Measurements from ENCODE around the gene VWC2.
"Not testable (repeated sequence)": the region's sequence is repeated elsewhere in the genome, so short reads cannot be mapped to it uniquely, and the experiment has no call there.

The VWC2 gene

DNA sequence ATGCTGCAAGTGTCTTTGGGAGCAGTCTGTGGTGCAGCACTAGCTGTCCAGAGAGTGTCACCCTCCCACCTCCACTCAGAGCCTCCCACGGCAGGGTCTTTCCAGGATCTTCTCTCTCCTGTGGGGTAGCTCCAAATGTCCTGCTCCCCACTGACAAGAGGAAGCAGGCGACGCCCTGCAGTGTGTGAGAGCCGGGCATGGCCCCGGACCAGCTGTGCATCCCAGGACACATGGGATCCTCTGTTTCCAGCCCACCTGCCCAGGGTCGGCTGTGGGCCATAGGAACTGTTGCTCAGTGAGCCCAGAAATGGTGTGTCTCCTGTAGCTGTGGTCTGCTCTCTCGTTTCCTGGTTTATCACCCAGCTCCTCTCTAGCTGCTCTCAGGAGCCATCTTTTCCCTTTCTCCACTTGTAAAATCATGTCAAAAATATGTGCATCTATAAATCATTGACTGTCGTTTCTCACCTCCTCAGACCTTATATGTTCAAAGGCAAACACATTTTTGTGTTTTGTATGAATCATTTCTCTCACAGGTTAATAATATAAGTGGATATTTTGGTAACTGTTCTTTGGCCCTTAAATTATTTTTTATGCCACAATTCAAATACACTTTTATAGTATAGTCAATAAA lies 74.9 kb downstream of the VWC2 start:
- Histone ChIP-seq H3K23ac (ENCODE audit: low read length) (no peak overlapping the region), H3K18ac (ENCODE audit: low read length) (no peak overlapping the region), H2BK5ac (ENCODE audit: low read length) (no peak overlapping the region), H3K4me1 (ENCODE audit: control insufficient read depth, low read depth, low read length) (no peaks in the 10 kb centered on the region), H2BK120ac (ENCODE audit: low read depth, low read length) (no peak overlapping the region), H2BK15ac (replicated peaks; ENCODE audit: low read depth) (no peak overlapping the region), H2AK5ac (ENCODE audit: low read length) (no peak overlapping the region), H3K27me3 (ENCODE audit: insufficient read depth, low read length, poor library complexity) (no peaks in the 10 kb centered on the region), H4K8ac (ENCODE audit: low read depth, low read length) (no peak overlapping the region), H3K79me2 (ENCODE audit: control insufficient read depth, insufficient read depth, low read length) (no peaks in the 10 kb centered on the region), H3K9ac (ENCODE audit: low read length) (no peak overlapping the region), H3K27ac (ENCODE audit: low read depth, low read length) (no peak overlapping the region), H3K4me2 (ENCODE audit: low read length) (no peak overlapping the region), H3K36me3 (ENCODE audit: control insufficient read depth, insufficient read depth, low read length) (no peaks in the 10 kb centered on the region), H3K56ac (ENCODE audit: low read length) (no peak overlapping the region), H4K5ac (ENCODE audit: low read length) (no peak overlapping the region), H3K4me3 (ENCODE audit: low read length) (no peak overlapping the region), H3K79me1 (ENCODE audit: low read length) (no peaks in the 10 kb centered on the region), H3K4ac (ENCODE audit: low read depth, low read length) (no peak overlapping the region)
- no peak for DNase-seq
- WGBS (ENCODE audit: extremely low coverage, insufficient coverage, low lambda C conversion rate) = no CpG with 5 or more reads among the region's 8 CpGs

DNA sequence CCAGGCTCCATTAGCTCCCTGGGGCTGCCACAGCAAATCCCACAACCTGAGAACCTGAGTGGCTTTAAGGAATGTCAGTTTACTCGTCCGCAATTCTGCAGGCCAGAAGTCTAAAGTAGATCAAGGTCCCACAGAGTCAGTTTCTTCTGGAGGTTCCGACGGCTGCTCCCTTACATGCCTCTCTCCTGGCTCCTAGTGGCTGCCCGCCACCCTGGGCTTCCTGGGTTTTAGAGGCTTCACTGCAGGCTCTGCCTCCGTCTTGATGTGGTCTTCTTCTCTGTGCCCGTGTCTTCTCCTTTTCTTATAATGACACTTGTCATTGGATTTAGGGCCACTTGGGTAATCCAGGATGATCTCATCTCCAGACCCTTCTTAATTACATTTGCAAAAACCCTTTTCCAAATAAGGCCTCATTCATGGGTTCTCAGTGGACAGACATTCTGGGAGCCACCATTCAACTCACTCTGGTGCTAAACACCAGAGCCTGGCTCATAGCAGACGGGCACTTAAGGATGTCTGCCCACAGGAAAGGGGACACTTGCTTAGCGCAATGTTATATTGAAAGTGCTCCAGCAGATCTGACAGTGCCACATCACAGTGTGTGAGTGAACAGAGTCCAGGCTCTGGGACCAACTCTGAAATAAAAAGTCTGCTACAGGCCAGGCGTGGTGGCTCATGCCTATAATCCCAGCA lies 77.6 kb downstream of the VWC2 start:
- H3K9ac ChIP-seq (ENCODE audit: low read length) = no peak overlapping the region
- no peak overlapping the region for H2BK15ac ChIP-seq (replicated peaks; ENCODE audit: low read depth)
- WGBS (ENCODE audit: extremely low coverage, insufficient coverage, low lambda C conversion rate) = no CpG with 5 or more reads among the region's 10 CpGs
- peak; percentile 43 for DNase-seq
- no peak overlapping the region for H4K8ac ChIP-seq (ENCODE audit: low read depth, low read length)
- H3K4ac ChIP-seq (ENCODE audit: low read depth, low read length) = no peak overlapping the region
- no peaks in the 10 kb centered on the region for H3K36me3 ChIP-seq (ENCODE audit: control insufficient read depth, insufficient read depth, low read length)
- no peaks in the 10 kb centered on the region for H3K79me2 ChIP-seq (ENCODE audit: control insufficient read depth, insufficient read depth, low read length)
- H3K79me1 ChIP-seq (ENCODE audit: low read length) = no peaks in the 10 kb centered on the region
- no peak overlapping the region for H2AK5ac ChIP-seq (ENCODE audit: low read length)
- no peak overlapping the region for H3K4me2 ChIP-seq (ENCODE audit: low read length)
- H2BK120ac ChIP-seq (ENCODE audit: low read depth, low read length) = no peak overlapping the region
- no peak overlapping the region for H3K4me3 ChIP-seq (ENCODE audit: low read length)
- H3K4me1 ChIP-seq (ENCODE audit: control insufficient read depth, low read depth, low read length) = no peaks in the 10 kb centered on the region
- H3K18ac ChIP-seq (ENCODE audit: low read length) = no peak overlapping the region
- H3K27ac ChIP-seq (ENCODE audit: low read depth, low read length) = no peak overlapping the region
- H2BK5ac ChIP-seq (ENCODE audit: low read length) = no peak overlapping the region
- H4K5ac ChIP-seq (ENCODE audit: low read length) = no peak overlapping the region
- no peaks in the 10 kb centered on the region for H3K27me3 ChIP-seq (ENCODE audit: insufficient read depth, low read length, poor library complexity)
- no peak overlapping the region for H3K23ac ChIP-seq (ENCODE audit: low read length)
- H3K56ac ChIP-seq (ENCODE audit: low read length) = no peak overlapping the region

DNA sequence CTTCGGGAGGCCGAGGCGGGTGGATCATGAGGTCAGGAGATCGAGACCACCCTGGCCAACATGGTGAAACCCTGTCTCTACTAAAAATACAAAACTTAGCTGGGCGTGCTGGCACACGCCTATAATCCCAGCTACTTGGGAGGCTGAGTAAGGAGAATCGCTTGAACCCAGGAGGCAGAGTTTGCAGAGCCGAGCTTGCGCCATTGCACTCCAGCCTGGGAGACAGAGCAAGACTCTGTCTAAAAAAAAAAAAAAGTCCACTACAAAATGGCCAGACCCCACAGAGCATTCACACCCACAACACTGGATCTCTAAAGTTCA lies 78.1 kb downstream of the VWC2 start:
- not testable (repeated sequence) for H3K18ac ChIP-seq (ENCODE audit: low read length); H2BK120ac ChIP-seq (ENCODE audit: low read depth, low read length); H2AK5ac ChIP-seq (ENCODE audit: low read length); H3K9ac ChIP-seq (ENCODE audit: low read length); H3K79me1 ChIP-seq (ENCODE audit: low read length); H3K27ac ChIP-seq (ENCODE audit: low read depth, low read length); H4K8ac ChIP-seq (ENCODE audit: low read depth, low read length); H3K36me3 ChIP-seq (ENCODE audit: control insufficient read depth, insufficient read depth, low read length); H3K56ac ChIP-seq (ENCODE audit: low read length); H3K4me3 ChIP-seq (ENCODE audit: low read length); H3K23ac ChIP-seq (ENCODE audit: low read length); DNase-seq; H3K4me1 ChIP-seq (ENCODE audit: control insufficient read depth, low read depth, low read length); H3K79me2 ChIP-seq (ENCODE audit: control insufficient read depth, insufficient read depth, low read length); H3K4ac ChIP-seq (ENCODE audit: low read depth, low read length); H4K5ac ChIP-seq (ENCODE audit: low read length); H2BK15ac ChIP-seq (replicated peaks; ENCODE audit: low read depth); H2BK5ac ChIP-seq (ENCODE audit: low read length); H3K4me2 ChIP-seq (ENCODE audit: low read length); H3K27me3 ChIP-seq (ENCODE audit: insufficient read depth, low read length, poor library complexity)
- no CpG with 5 or more reads among the region's 9 CpGs for WGBS (ENCODE audit: extremely low coverage, insufficient coverage, low lambda C conversion rate)

DNA sequence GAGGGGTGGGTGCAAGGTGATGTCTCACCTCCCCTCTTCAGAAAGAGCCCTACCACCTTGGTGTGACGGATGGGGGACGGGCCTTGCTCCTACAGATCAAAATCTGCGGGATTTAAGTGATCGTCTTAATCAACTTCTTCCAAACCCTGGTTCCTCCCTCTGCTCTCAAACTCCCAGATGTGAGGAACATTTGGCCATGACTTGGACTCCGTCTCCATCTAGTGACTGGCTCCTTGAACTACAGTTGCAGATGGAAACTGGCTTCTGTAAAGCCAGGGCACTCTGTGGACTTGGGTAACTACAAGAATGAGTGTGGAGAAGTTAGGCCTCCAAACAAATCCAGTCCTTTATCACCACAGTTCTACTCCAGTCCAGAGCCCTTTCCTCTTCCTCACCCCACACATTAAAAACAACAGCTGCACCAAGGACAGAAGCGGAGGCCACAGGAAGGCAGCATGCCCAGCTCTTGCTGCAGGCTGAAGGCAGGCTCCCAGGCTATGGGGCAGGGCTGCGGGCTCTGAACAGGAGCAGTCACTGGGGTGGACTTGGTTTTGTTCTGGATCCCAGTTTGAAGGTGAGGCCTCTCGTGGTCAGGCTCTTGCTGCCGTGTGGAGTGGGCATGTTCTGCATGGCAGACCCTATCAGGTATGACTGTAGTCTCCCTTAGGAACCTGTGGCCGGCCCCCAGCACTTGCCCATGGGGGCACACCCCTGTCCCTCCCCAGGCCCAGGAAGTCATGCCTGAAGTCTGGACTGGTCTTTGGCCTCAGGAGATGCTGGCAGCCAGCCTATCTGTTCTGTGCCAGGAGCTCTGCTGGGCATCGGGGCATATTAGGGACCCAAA lies 79.4 kb downstream of the VWC2 start:
- Histone ChIP-seq H3K9ac (ENCODE audit: low read length) (no peak overlapping the region), H2BK15ac (replicated peaks; ENCODE audit: low read depth) (no peak overlapping the region), H4K5ac (ENCODE audit: low read length) (no peak overlapping the region), H3K27ac (ENCODE audit: low read depth, low read length) (no peak overlapping the region), H3K18ac (ENCODE audit: low read length) (no peak overlapping the region), H3K23ac (ENCODE audit: low read length) (no peak overlapping the region), H3K4me3 (ENCODE audit: low read length) (no peak overlapping the region), H3K4ac (ENCODE audit: low read depth, low read length) (no peak overlapping the region), H3K79me1 (ENCODE audit: low read length) (no peaks in the 10 kb centered on the region), H2BK5ac (ENCODE audit: low read length) (no peak overlapping the region), H3K4me1 (ENCODE audit: control insufficient read depth, low read depth, low read length) (no peaks in the 10 kb centered on the region), H4K8ac (ENCODE audit: low read depth, low read length) (no peak overlapping the region), H3K79me2 (ENCODE audit: control insufficient read depth, insufficient read depth, low read length) (no peaks in the 10 kb centered on the region), H3K4me2 (ENCODE audit: low read length) (no peak overlapping the region), H3K56ac (ENCODE audit: low read length) (no peak overlapping the region), H3K27me3 (ENCODE audit: insufficient read depth, low read length, poor library complexity) (no peaks in the 10 kb centered on the region), H2AK5ac (ENCODE audit: low read length) (no peak overlapping the region), H3K36me3 (ENCODE audit: control insufficient read depth, insufficient read depth, low read length) (no peaks in the 10 kb centered on the region), H2BK120ac (ENCODE audit: low read depth, low read length) (no peak overlapping the region)
- WGBS (ENCODE audit: extremely low coverage, insufficient coverage, low lambda C conversion rate) = no CpG with 5 or more reads among the region's 11 CpGs
- peak; percentile 85 for DNase-seq

DNA sequence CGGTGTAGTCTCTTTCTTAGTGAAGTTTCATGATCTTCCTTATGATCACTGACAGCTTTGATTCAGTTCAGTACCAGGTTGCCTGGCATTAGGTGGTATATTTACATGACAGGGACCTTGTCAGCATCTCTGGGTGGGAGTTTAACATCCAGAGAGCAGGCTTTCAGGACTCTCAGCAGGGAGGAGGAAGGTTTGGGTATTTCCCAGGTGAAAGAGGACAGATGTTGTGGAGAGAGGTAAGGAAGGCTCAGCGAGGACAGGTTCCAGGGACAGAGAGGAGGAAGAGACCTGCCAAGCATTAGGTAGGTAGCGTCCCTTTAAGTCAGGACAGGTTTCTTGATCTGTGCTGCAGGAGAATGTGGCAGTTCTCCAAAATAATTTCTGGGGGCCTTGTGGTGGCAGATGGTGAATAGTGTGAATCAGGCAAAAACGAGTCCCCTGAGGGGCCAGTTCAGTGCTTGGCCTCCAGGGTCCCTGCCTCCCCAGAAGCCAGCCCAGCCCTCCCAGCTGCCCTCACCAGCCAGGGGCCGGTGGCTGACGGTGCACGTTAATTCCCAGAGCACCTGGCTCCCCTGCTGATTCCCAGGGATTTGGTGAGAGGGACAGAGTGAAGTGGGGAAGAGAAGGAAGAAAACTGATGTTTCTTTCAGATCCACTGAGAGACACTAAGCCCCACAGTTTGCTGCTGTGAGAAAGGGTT lies 82.0 kb downstream of the VWC2 start:
- H3K79me1 ChIP-seq (ENCODE audit: low read length) = no peaks in the 10 kb centered on the region
- no peak overlapping the region for H3K4ac ChIP-seq (ENCODE audit: low read depth, low read length)
- H3K4me2 ChIP-seq (ENCODE audit: low read length) = no peak overlapping the region
- no peak overlapping the region for H2BK15ac ChIP-seq (replicated peaks; ENCODE audit: low read depth)
- H4K5ac ChIP-seq (ENCODE audit: low read length) = no peak overlapping the region
- H2BK5ac ChIP-seq (ENCODE audit: low read length) = no peak overlapping the region
- H3K4me3 ChIP-seq (ENCODE audit: low read length) = no peak overlapping the region
- H3K56ac ChIP-seq (ENCODE audit: low read length) = no peak overlapping the region
- no peak overlapping the region for H2BK120ac ChIP-seq (ENCODE audit: low read depth, low read length)
- no peak overlapping the region for H3K9ac ChIP-seq (ENCODE audit: low read length)
- H3K79me2 ChIP-seq (ENCODE audit: control insufficient read depth, insufficient read depth, low read length) = no peaks in the 10 kb centered on the region
- no peak overlapping the region for H3K23ac ChIP-seq (ENCODE audit: low read length)
- DNase-seq = no peak
- H3K27me3 ChIP-seq (ENCODE audit: insufficient read depth, low read length, poor library complexity) = no peaks in the 10 kb centered on the region
- H3K18ac ChIP-seq (ENCODE audit: low read length) = no peak overlapping the region
- no peaks in the 10 kb centered on the region for H3K4me1 ChIP-seq (ENCODE audit: control insufficient read depth, low read depth, low read length)
- H3K27ac ChIP-seq (ENCODE audit: low read depth, low read length) = no peak overlapping the region
- H2AK5ac ChIP-seq (ENCODE audit: low read length) = no peak overlapping the region
- no peak overlapping the region for H4K8ac ChIP-seq (ENCODE audit: low read depth, low read length)
- WGBS (ENCODE audit: extremely low coverage, insufficient coverage, low lambda C conversion rate) = no CpG with 5 or more reads among the region's 7 CpGs
- H3K36me3 ChIP-seq (ENCODE audit: control insufficient read depth, insufficient read depth, low read length) = no peaks in the 10 kb centered on the region
